ENCODE data around the gene SIM2.
"Not testable (repeated sequence)": the region's sequence is repeated elsewhere in the genome, so short reads cannot be mapped to it uniquely, and the experiment has no call there.

SIM2 gene

DNA sequence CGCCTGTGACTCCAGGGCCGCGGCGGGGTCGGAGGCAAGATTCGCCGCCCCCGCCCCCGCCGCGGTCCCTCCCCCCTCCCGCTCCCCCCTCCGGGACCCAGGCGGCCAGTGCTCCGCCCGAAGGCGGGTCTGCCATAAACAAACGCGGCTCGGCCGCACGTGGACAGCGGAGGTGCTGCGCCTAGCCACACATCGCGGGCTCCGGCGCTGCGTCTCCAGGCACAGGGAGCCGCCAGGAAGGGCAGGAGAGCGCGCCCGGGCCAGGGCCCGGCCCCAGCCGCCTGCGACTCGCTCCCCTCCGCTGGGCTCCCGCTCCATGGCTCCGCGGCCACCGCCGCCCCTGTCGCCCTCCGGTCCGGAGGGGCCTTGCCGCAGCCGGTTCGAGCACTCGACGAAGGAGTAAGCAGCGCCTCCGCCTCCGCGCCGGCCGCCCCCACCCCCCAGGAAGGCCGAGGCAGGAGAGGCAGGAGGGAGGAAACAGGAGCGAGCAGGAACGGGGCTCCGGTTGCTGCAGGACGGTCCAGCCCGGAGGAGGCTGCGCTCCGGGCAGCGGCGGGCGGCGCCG, at the start of gene SIM2:
SIM2 (plus strand) TSS at position 135 of the 565 bp plus-strand sequence. CDS start 632 bp downstream, outside the sequence.
- DNase-seq: no peak

GRCh38 chr21:36654324-36654723, 44.6 kb upstream of the SIM2 start:
- DNase-seq: no peak

DNA sequence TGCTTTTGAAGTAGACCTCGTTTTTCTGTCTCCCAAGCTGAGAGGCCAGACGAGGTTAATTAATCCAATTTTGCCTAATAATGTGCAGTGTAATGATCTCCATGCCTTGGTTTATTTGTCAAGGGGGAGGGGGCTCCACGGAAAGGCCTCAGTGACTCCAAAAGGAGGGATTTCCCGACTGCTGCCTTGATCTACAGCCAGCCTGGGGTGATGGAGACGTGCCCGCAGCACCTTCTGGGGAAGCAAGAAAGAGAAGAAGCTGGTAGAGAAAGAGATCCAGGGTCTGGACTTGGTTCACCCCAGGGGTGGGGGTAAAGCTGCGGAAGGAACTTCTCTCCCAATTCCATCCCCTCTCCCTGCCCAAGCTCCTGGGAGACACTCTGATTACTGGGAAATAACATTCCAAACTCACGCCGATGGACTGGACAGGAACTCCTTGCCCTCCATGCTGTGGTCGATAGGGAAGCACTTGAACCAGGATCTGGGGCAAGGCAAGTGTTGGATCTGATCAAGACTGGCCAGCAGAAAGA, 44.1 kb upstream of the SIM2 start:
- DNase-seq: no peak

DNA sequence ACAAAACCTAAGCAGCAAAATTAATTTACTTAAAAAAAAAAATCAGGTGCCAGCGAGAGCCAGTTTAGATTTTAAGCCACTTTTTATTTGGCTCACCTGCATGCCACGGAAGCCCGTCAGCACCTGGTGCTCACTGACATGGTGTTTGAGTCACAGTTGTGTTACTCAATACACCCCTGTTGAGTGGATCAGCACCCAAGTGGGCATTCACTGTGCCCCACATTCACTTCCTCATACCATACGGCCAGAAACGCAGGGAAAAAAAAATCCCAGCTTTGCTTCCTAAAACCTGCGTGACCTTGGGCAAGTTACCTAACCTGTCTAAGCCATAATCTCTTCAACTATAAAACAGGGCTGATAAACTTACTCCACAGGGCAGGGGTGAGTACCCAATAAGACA, 42.8 kb upstream of the SIM2 start:
- no peak for DNase-seq

DNA sequence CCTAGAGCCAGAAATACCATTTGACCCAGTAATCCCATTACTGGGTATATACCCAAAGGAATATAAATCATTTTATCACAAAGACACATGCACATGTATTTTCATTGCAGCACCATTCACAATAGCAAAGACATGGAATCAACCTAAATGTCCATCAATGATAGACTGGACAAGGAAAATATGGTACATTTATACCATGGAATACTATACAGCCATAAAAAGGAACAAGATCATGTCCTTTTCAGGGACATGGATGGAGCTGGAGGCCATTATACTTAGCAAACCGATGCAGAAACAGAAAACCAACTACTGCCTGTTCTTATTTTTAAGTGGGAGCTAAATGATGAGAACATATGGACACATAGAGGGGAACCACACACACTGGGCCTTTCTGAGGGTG, 41.6 kb upstream of the SIM2 start:
- not testable (repeated sequence) for DNase-seq

GRCh38 chr21:36657999-36658398, 40.9 kb upstream of the SIM2 start:
- DNase-seq: no peak

DNA sequence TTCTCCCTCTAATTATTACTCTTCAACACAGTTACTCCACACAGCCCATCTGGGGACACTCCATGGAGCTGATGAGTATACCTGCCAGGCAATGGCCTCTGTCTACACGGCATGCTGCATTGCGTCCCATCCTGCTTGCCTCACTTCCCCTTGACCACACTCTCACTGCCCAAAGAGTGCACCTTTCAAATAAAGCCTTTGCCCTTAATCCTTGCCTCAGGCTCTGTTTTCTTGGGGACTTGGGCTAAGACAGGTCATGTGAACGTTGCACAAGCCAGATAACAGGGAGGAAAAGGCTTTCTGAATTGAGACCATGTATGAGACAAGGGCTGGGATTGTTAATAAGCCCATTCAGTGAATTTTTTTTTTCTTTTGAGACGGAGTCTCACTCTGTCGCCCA, 40.0 kb upstream of the SIM2 start:
- no peak for DNase-seq

GRCh38 chr21:36661511-36662309, 37.2 kb upstream of the SIM2 start:
- DNase-seq: no peak

- no peak for DNase-seq
These were observed 35.7 kb upstream of the SIM2 start for GRCh38 chr21:36663033-36663855.

DNA sequence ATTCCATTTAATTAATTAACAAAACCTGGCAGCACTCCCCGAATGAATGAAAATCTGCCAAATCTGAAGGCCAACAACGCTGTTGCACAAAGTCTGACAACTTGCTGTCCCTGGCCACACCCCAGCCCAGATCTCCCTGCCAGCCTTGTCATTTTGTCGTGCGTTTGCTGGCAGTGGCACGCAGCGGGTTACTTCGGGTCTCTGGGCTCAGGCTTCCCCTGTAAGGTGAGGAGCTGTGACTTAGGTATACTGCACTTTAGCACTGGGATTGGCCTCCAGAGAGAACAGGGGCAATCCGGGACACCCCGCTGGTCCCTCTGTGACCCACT, 34.3 kb upstream of the SIM2 start:
- no peak for DNase-seq

DNA sequence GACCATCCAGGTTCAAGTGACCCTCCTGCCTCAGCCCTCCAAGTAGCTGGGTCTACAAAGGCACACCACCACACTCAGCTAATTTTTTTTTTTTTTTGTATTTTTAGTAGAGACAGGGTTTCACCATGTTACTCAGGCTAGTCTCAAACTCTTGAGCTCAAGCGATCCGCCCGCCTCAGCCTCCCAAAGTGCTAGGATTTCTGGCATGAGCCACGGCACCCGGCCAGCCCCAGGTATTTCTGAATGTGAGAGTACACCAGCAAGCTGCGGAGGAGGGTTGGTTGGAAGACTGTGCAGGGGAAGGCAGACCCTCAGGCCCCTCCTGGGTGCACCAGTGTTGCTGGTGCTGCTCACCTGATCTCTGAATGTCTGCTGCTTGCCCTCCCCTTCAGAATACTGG, 33.1 kb upstream of the SIM2 start:
- DNase-seq: no peak

DNA sequence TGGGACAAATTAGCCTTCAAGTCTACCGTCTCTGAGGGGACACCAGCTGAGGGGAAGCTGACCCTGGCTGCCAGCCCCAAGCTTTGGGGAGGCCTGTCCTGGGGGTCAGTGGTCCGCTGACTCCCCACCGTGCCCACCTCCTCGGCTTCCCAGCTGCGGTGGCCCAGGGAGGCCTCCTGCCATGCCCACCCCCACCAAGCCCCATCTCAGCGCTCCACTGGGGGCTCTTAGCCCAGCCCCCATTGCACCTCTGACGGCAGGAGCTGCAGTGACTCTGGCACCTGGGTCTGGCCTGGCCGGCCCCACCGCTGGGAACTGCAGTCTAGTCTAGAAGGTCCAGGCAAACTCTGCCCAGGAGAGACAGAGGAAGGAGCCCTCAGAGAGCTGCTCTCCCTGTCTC, 30.2 kb upstream of the SIM2 start:
- no peak for DNase-seq

- no peak for DNase-seq
These were observed 27.1 kb upstream of the SIM2 start for GRCh38 chr21:36671836-36672235.

DNA sequence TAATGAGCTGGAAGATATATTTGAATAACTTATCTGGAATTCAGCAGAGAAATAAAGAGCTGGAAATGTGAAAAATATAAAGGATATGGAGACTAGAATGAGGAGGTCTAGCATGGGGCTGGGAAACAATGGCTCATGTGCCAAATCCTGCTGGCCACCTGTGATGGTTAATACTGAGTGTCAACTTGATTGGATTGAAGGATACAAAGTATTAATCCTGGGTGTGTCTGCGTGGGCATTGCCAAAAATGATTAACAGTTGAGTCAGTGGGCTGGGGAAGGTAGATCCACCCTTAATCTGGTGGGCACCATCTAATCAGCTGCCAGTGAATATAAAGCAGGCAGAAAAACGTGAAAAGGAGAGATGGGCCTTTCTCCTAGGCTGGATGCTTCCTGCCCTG, 26.6 kb upstream of the SIM2 start:
- DNase-seq: not testable (repeated sequence)

- DNase-seq: no peak
These were observed 26.2 kb upstream of the SIM2 start for GRCh38 chr21:36672737-36673136.

- no peak for DNase-seq
These were observed 22.6 kb upstream of the SIM2 start for GRCh38 chr21:36676039-36676950.

DNA sequence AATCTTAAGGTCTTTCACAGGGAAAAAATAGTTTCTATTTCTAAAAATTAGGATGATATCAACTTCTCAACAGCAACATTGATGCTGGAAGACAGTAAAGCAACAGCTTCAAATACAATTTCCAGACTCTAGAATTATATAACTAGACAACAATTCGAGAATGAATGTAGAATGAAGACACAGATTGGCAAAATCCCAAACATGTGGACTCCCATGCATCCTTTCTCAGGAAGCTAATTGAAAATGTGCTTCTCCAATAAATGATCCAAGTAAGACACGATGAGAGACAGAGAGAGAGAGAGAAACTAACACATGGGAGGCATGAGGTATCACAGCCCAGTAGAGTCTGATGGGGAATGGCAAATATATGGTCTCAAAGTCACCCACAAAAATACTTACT, 21.5 kb upstream of the SIM2 start:
- DNase-seq: no peak

DNA sequence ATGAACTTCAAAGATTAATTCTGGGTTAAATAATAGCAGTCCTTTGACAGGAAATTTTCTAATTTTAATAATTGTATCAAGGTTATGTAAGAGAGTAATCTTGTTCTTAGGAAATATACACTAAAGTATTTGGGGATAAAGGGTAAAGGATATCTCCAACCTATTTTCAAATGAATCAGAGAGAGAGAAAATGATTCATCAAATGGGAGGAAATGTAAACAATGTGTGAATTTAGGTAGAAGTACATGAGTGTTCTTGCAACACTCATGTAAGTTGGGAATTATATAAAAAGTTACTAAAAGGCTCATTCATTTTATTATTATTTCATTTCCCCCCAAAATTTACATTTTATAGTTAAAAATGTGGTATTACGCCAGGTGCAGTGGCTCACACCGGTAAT, 20.4 kb upstream of the SIM2 start:
- DNase-seq: no peak

DNA sequence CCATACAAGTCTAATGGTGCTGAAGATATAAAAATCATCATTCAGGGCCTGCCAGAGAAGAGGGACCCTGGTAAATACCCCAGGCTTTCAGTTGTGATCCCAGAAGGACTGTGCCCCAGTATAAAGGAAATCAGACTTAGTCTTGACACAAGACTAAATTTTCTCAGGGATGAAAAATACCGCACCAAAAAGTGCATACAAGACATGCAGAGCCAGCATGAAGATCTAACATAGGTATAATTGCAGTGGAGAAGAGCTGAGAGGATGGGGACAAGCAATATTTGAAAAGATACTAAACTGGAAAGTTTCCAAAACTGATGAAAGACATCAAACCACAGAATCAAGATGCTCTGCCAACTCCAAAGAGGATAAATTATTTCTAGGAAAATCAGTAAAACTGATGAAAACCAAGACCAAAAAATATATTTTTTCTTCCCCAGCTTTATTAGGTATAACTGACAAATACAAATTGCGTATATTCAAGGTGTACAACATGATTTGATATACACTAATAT, 17.7 kb upstream of the SIM2 start:
- DNase-seq: no peak

- DNase-seq: no peak
These were observed 13.8 kb upstream of the SIM2 start for GRCh38 chr21:36684957-36685714.

GRCh38 chr21:36686955-36687354, 12.0 kb upstream of the SIM2 start:
- no peak for DNase-seq

DNA sequence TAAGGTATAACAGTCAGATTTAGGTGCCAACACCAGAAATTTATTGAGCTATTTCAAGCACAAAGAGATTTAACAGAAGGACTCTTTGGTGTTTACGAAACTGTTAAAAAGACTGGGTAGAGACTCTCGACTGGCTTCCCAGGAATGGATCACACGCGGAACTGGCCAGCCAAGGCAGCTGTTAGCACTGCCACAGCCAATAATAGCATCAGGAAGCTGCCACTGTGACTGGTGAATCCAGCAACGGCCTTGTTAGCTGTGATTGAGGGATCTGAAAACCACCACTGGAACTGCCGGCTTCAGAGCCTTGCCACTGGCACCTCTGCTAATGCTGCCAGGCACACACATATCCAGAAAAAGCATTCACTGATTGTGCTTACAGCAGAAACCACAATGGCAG, 10.6 kb upstream of the SIM2 start:
- DNase-seq: no peak

All from activated CD4-positive, alpha-beta T cell treated with anti-CD3 and anti-CD28 coated beads for 48 hours (primary cell).